Measurements from ENCODE around the gene PEX11G.

Gene PEX11G

DNA sequence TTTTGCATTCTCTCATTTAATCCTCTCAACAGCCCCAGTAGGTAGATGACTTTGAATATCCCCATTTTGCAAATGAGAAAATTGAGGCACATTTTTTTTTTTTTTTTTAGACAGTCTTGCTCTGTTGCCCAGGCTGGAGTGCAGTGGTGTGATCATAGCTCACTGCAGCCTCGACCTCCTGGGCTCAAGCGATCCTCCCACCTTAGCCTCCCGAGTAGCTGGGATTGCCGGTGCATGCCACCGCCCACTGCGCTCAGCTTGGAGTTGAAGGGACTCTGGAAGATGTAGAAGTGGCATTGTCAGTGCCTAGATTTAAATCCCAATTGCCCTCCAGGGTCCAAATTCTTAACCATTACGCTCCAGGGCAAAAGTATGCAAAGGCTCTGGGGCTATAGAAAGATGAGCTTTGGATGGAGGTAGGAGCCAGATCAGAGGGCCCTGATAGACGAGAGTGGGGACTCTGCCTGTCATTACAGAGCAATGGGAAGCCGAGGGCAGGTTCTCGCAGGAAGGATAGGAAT is 32.8 kb upstream of the PEX11G start:
- no peak for DNase-seq

DNA sequence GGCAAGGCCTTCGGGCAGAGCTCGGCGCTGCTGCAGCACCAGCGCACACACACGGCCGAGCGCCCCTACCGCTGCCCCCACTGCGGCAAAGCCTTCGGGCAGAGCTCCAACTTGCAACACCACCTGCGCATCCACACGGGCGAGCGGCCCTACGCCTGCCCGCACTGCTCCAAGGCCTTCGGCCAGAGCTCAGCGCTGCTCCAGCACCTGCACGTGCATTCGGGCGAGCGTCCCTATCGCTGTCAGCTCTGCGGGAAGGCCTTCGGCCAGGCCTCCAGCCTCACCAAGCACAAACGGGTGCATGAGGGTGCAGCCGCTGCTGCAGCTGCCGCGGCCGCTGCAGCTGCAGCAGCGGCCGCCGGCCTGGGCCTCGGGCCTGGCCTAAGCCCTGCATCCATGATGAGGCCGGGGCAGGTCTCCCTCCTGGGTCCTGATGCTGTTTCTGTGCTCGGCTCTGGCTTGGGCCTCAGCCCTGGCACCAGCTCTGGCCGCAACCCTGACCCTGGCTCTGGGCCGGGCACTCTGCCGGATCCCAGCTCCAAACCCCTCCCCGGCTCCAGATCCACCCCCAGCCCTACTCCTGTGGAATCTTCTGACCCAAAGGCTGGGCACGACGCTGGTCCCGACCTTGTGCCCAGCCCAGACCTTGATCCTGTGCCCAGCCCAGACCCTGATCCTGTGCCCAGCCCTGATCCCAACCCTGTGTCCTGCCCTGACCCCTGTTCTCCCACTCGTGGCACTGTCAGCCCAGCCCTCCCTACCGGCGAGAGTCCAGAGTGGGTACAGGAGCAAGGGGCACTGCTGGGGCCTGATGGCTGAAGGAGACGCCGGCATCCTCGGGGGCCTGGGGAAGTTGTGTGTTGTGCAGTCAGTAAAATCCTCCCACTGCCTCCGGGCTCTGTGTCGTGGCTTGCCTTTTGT is 31.6 kb upstream of the PEX11G start:
- no peak for DNase-seq

DNA sequence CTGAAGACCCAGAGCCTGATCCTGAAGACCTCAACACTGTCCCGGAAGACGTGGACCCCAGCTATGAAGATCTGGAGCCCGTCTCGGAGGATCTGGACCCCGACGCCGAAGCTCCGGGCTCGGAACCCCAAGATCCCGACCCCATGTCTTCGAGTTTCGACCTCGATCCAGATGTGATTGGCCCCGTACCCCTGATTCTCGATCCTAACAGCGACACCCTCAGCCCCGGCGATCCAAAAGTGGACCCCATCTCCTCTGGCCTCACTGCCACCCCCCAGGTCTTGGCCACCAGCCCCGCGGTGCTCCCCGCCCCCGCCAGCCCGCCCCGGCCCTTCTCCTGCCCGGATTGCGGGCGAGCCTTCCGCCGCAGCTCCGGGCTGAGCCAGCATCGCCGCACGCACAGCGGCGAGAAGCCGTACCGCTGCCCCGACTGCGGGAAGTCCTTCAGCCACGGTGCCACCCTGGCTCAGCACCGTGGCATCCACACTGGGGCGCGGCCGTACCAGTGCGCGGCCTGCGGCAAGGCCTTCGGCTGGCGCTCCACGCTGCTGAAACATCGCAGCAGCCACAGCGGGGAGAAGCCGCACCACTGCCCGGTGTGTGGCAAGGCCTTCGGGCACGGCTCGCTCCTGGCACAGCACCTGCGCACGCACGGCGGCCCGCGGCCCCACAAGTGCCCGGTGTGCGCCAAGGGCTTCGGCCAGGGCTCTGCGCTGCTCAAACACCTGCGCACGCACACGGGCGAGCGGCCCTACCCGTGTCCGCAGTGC is 30.7 kb upstream of the PEX11G start:
- no peak for DNase-seq

DNA sequence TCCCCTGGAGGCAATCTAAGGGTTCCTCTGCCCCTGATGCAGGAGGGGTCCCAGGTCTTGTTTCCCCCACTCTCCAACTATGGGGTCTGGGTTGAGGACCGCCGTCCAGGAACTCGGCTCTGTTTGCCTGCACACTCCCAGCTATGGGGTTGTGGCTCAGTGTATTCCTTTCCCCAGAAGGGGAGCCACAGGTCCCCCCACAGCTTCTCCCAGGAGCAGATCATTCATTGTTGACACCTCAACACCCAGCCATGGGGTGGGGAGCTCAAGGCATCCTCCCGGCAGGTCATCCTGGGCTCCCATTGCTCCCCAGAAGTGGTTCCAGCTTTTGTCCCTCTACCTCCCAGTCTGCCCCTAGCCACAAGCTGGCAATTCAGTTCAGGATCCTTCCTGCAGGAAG is 28.0 kb upstream of the PEX11G start:
- no peak for DNase-seq

DNA sequence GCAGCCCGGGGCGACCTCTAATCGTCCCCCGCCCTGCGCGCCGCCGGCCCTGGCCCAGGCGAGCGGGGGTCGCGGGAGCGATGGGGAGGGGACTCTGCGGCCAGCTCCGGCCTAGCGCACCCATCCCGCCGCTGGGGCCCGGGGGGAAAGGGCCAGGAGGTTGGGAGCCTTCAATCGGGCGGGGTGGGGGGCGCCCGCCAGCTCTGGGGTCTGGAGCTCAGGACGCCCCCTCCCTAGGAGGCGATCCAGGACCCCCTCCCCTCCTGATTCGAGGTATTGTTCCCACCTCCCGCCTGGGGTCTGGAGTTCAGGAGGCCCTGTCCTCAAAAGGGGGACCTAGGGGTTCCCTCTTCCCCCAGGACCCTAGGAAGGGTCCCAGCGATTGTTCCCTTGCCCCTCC is 27.5 kb upstream of the PEX11G start:
- DNase-seq: no peak

DNA sequence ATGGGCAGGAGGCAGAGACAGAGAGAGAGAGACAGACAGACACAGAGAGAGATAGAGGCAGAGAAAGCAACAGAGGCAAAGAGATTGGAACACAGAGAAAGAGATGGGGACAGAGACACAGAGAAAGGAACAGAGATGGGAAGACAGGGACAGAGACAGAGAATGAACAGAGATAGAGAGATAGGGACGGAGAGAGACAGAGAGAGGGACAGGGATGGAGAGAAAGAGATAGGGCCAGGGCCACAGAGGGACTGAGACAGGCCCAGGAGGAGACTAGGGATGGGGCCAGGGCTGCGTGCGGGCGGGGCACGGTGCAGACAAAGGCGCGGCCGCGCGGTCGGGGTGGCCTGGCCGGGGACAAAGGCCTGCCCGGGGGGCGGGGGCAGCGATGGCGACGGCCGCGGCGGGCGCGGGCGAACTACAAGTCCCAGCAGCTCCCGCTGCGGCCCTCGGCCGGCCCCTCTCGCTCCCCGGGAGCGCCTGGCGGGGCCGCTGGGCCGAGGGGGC is 26.9 kb upstream of the PEX11G start, which contains the start of gene ZNF358:
Gene ZNF358, plus strand, starts transcription at position 459 of the 507 bp plus-strand sequence. CDS start 3,140 bp downstream, outside the sequence.
- DNase-seq: peak in 1 of 2 donors; percentile 49

DNA sequence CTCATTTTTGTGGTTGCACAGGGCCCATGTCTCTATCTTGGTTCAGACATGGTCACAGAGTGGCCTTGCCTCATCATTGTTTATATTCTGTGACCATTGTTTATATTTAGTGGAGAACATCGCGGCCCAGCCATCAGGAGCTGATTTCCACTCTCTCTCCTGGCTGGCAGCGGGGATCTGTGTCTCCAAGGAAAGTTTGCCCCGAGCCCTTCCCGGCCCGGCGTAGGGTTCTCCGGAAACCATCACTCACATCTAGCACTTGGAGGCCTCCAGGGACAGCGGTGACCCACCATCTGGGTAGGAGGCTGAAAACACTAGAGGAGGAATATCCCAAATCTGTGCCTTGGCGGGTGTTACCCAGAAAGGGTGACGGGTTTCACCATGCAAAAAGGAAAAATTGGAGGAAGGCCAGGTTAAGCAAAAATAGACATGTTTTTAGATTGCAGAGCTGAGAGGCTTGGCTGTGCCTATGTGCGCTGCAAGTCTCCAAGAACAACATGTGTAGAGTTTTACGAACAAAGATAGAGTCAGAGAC is 26.3 kb upstream of the PEX11G start:
- DNase-seq: no peak

DNA sequence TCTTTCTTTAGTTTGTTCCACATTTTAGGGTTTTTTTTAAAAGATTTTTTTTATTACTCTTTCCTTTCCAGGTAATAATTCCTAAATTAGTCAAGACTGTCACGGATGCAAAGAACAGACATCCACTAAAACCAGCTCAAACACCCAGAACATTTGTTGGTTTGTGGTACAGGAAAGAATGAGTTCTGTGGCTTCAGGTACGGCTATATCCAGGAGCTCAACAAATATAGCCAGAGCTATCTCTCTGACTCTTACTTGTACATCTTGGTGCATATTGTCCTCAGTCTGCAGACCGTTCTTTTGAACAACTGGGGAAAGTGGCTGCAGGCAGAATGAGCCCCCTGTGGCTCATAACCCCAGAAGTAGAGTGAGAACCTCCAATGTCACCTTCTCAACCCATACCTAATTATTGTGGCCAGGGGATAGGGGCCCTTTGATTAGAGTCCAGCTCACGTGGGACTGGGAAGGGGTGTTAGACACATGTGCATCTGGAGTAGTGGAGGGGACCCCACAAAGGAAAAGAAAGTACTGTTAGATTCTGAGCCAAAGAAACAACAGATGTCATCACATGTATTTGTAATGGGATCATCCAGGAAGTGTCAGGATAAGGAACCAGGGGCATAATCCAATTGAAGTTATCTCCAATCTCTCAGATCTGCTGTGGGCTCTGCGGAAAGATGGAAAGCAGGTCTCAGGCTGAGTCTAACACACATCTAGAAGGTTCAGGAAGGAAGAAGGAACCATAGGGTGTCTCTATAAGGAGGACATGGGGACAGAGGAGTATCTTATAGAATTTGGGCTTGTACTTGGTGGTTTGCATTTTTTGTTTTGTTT is 25.2 kb upstream of the PEX11G start:
- DNase-seq: no peak

DNA sequence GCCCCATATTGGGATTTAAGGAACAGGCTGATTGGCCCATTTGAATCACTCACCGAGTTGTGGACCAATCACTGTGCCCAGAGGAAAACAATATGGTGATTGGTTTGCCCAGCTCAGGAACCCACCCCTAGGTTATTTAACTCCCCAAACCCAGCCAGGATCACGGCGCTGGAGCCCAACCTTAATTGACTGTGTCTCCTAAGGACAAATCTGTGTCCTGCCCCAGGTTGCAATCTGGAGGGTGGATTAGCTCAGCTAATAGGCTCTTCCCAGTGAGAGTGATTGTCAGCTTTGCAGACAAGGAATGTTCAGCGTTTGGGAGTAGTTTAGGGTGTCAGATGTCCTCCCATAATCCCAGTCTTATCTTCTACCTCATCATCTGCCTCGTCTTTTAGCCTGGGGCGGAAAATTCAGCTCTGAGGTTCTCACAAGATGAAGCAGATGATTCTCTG is 23.6 kb upstream of the PEX11G start:
- DNase-seq: no peak

DNA sequence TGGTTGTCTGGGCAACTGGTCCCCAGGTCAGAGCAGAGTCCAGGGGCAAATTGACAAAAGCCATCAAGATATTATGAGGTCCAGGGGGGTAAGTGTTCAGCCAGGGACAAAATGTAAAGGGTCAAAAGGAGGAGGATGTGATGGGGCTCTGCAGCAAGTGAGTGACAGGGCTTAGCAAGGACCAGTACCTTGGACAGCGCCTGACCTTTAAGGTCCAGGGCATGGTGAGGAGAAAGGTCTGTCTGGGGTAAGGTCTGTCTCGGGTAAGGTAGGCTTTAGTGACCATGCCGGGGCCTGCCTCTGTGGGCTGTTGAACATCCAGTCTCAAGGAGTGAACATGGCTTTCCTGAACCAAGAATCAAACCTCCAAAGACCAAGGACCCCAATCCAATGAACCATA is 20.8 kb upstream of the PEX11G start:
- DNase-seq: no peak

DNA sequence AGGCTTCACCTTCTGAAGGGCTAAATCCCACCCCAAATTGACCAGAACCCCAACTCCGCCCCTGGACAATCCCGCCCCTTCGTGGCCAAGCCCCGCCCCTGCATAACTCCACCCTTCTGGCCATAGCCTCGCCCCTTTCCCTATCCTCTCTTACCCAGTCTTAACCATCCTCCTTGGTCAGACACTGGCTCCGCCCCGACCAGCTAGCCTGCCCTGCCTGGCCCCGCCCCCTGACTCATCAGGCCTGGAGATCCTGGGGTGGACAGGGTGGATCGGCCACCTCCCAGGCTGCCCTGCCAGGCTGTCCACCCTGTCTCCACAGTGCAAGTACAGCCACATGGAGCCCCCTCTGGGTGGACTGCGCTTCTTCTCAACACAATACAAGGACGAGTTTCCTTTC is 19.0 kb upstream of the PEX11G start:
- DNase-seq: no peak

DNA sequence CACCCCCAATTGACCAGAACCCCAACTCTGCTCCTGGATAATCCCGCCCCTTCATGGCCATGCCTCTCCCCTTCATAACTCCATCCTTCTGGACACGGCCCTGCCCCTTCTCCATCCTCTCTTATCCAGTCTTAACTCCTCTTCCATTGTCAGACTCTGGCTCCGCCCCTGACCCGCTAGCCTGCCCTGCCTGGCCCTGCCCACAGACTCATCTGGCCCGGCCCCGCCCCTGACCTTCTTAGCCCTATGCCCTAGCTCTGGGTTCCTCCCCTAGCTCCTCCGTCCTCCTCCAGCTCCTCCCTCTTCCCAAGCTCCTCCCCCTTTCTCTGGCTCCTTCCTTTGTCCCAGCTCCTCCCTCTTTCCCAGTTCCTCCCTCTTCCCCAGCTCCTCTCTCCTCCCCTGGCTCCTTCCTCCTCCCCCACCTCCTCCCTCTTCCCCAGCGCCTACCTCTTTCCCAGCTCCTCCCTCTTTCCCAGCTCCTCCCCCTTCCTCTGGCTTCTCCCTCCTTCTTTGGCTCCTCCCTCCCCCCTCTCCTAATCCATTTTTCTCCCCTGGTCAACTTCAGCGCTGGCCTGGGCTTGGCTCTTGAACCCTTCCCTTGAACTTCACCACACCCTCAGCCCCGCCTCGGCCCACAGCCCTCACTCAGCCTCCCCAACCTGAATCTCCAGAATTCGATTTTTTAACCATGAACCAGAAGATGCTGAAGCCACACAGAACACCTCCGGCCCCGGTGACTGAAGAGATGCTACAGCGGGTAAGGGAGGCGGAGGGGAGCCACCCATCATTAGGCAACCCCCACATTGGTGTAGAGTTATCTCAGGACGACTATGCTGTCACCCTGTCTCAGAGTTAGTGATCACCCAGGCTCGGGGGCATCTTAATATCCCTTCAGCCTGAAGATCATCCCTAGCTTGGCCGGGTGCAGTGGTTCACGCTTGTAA is 17.8 kb upstream of the PEX11G start:
- peak in 1 of 2 donors; percentile 51 for DNase-seq

DNA sequence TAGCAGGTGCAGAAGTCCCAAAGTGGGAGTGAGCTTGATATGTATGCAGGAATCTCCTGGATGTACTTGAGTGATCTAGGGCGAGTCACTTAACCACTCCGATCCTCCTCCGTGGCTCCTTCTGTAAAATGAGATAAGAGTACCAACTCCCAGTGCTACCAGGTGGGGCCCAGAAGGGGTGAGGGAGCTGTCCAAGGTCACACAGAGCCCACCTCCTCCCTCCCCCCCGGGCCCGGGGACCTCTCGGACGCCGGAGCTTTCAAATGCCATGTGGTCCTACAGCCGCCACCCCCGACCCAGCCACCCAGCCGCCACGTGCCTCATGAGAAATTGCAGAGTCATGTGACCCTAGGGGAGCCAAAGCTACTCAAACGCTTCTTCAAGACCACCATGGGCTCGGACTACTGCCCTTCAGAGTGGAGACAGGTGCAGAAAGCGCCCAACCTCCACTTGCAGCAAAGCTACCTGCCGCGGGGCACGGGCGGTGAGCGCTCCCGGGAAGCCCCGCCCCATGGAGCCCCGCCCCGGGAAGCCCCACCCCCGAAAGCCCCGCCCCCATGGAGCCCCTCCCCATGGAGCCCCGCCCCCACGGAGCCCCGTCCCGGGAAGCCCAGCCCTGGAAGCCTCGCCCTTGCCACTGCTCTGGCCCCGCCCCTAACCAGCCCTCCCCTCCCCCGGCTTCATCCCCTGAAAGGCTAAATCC is 17.0 kb upstream of the PEX11G start:
- peak in 1 of 2 donors; percentile 40 for DNase-seq

DNA sequence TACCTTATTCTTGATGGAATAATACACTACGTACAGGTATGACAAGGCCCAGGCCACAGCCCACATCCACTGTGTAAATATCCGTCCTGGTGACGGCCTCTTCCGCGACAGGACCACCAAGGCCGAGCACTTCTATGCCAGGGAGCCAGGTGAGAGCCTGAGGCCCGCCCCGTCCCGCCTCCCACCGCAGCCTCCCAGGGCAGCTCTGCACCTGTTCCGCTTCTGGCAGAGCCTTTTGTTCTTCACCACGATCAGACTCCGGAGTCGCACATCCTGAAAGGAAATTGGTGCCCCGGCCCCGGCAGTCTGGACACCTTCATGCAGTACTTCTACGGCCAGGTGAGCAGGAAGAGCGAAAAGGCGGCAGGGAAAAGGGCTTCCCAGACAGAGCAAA is 16.4 kb upstream of the PEX11G start:
- DNase-seq: no peak

DNA sequence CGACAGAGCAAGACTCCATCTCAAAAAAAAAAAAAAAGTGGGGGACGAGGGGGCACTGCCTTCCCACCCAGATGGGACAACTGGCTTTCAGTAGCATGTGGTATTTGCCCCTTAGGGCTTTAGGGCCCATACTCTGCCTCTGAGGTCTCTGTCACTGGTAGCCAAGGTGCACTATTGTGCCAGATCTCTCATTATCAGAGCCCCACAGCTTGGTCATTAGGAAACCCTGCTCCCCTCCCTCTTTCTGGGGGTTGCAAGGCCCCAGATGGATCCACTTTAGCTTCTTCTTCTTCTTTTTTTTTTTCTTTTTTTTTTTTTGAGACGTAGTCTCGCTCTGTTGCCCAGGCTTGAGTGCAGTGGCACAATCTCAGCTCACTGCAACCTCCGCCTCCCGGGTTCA is 15.8 kb upstream of the PEX11G start:
- DNase-seq: no peak

DNA sequence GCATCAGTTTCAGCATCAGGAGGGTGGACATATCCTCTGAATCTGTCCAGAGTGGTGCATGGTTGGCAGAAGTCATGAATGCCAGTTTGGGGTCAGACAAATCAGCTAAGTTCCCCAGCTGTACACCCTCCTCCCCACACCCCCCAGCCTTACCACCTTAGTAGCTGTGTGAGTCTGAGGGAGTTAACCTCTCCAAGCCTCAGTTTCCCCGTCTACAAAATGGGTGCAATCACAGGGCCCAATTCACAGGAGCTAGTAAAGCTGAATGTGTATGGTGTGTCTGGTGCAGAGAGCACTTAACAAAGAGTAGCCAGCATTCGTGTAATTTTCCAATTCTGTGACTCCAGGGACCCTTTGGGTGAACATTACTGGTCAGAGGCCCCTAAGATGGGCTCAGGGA is 13.7 kb upstream of the PEX11G start:
- DNase-seq: no peak

DNA sequence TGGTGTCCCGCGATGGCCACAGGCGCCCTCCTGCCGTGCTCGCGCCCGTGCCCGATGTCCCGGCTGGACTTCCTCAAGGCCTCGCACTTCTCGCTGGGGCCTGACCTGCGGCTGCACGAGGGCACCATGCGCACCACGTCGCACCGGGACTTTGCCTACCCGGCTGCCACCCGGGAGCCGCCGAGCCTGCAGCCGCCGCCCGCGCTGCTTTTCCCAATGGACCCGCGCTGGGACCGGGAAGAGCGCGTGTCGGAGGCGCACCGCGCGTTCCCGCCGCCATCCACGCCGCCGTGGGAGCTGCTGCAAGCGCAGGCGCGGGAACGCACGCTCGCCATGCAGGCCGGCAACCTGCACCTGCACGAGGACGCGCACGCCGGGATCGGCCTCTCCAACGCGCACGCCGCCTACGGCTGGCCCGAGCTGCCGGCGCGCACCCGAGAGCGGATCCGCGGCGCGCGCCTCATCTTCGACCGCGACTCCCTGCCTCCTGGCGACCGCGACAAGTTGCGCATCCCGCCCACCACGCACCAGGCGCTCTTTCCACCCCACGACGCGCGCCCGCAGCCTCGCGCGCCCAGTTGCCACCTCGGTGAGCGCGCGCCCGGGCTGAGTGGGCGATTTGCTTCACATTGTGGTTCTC is 12.1 kb upstream of the PEX11G start:
- DNase-seq: peak; percentile 45 to 59

DNA sequence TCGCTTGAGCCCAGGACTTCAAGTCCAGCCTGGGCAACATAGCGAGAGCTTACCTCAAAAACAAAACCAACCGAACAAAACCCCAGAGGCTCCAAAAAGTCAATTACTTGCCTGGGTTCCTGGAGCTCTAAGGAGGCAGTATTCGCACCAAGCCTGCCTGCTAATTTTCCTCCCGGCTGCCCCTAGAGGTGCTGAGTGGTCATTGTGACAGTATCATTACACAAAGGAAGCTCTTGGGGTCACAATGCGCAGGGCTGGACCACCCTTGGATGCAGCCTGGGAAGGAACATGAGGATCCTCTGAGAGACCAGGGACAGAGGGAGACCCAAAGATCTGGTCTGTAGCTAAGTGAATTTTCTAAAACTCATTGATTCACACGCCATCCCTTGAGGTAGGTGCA is 8.5 kb upstream of the PEX11G start:
- no peak for DNase-seq

DNA sequence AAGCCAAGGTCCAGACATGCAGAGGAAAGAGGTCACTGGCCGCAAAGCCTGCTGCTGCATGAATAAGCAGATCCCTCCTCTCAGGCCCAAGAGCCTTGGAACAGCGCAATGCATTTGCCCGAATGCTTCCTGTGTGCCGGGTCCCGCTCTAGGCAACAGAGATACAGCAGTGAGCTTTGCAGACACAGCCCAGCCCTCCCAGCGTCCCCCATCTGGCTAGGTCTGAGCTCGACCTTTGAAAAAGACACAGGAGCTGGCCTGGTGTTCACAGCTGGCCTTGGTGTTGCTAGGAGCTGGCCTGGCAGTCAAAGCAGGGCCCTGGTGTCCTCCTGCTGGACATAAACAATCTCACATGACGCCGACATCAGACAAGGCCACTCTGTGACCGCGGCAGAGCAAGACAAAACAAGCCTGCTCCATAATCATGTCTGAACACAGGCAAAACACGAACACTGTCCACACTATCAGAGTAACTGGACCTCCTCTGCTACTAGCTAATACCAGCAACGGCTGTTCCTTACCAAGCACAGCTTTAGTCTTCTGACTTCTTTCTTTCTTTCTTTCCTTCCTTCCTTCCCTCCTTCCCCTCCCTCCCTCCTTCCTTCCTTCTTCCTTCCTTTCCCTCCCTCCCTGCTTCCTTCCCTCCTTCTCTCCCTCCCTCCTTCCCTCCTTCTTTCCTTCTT is 5.7 kb upstream of the PEX11G start:
- no peak for DNase-seq
